ENCODE measurements around the gene MSLN.

The MSLN gene

DNA sequence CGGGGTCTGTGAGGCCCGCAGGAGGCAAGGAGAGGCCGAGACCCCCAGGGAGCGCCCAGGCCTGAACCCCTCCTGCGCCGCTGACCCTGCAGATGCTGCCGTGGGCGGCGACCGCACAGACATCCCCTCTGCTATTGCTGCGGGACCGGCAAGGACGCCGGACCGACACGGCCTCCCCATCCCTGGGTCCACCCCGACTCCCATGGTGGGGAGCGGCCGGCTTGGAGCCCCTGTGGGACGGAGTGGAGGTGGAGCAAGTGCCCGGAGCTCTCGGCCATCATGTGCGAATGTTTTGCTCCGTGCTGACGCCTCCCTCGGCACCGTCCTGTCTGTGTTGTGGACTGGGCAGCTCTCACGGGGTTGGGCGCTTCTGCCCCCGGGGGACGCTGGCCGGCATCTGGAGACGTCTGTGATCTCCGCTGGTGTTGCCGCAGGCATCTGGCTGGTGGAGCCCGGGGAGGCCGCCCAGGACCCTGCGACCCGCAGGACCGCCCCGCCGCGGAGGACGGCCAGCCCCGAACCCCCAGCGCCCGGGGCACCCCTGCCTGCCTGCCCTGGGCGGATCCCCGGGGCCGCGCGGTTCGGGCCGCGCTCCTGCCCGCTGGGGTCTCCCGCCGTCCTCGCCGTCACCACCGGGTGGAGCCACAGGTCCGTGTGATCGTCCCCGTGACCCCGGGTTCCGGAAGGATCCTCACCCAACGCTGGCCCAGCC lies 52.8 kb downstream of the MSLN start:
- WGBS, 2 experiments = 26% methylated on average over 67 of the region's 67 CpGs
- Histone ChIP-seq H3K4me1 (ENCODE audit: control insufficient read depth, insufficient read depth, low read length) (no peaks in the 10 kb centered on the region), H3K36me3 (ENCODE audit: control insufficient read depth, insufficient read depth, low read length) (no peaks in the 10 kb centered on the region), H3K27me3 (ENCODE audit: control insufficient read depth, insufficient read depth, low read length, poor library complexity, severe bottlenecking) (peaks cover 71% of the 10 kb centered on the region), H3K9me3 (ENCODE audit: control insufficient read depth, low read length) (no peaks in the 10 kb centered on the region), H3K27ac (ENCODE audit: insufficient read depth, low read depth, low read length, poor library complexity, severe bottlenecking) (no peak overlapping the region), H3K4me3 (ENCODE audit: insufficient read depth, low read depth, low read length) (no peak overlapping the region)

DNA sequence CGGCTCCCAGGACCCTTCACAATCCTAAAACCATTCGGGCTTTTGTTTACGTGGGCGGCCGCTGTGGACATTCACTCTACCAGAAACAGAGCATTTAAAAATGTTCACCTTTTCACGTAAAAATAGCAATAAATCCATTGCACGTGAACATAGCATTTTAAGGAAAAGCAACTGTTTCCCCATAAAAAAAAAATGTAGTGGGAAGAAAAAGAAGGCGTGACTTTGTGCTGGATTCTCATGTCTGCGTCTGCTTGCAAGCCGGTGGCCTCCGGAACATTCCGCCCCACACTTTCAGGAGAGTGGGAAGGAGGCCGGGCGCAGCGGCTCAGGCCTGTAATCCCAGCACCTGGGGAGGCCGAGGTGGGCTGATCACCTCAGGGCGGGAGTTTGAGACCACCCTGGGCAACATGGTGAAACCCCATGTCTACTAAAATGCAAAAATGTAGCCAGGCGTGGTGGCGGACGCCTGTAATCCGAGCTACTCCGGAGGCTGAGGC lies 53.4 kb downstream of the MSLN start:
- Histone ChIP-seq H3K27me3 (ENCODE audit: control insufficient read depth, insufficient read depth, low read length, poor library complexity, severe bottlenecking) (peaks cover 71% of the 10 kb centered on the region), H3K36me3 (ENCODE audit: control insufficient read depth, insufficient read depth, low read length) (no peaks in the 10 kb centered on the region), H3K4me1 (ENCODE audit: control insufficient read depth, insufficient read depth, low read length) (no peaks in the 10 kb centered on the region), H3K27ac (ENCODE audit: insufficient read depth, low read depth, low read length, poor library complexity, severe bottlenecking) (no peak overlapping the region), H3K4me3 (ENCODE audit: insufficient read depth, low read depth, low read length) (no peak overlapping the region), H3K9me3 (ENCODE audit: control insufficient read depth, low read length) (no peaks in the 10 kb centered on the region)
- WGBS, 2 experiments = 67 to 68% methylated on average over 22 of the region's 22 CpGs

DNA sequence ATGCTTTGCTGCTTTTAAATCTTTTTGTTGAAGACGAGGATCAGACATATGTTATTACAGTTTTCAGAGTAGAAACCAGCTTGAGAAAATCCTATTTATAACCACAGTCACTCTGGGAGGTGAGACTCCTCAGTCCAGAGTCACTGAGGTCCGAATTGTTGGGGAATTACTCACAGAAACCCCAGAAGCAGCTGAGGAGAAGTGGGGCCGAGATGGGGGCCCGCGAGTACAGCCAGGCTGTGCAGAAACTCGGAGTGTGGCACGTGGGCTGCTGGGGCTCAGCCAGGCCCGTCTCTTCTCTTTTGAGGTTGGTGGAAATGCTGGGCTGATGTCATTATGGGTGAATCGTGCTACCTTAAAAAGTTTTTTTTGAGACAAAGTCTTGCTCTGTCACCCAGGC lies 54.4 kb downstream of the MSLN start:
- WGBS, 2 experiments = 96% methylated on average over 9 of the region's 9 CpGs
- Histone ChIP-seq H3K36me3 (ENCODE audit: control insufficient read depth, insufficient read depth, low read length) (no peaks in the 10 kb centered on the region), H3K4me3 (ENCODE audit: insufficient read depth, low read depth, low read length) (no peak overlapping the region), H3K4me1 (ENCODE audit: control insufficient read depth, insufficient read depth, low read length) (no peaks in the 10 kb centered on the region), H3K27me3 (ENCODE audit: control insufficient read depth, insufficient read depth, low read length, poor library complexity, severe bottlenecking) (peaks cover 72% of the 10 kb centered on the region), H3K27ac (ENCODE audit: insufficient read depth, low read depth, low read length, poor library complexity, severe bottlenecking) (no peak overlapping the region), H3K9me3 (ENCODE audit: control insufficient read depth, low read length) (no peaks in the 10 kb centered on the region)

DNA sequence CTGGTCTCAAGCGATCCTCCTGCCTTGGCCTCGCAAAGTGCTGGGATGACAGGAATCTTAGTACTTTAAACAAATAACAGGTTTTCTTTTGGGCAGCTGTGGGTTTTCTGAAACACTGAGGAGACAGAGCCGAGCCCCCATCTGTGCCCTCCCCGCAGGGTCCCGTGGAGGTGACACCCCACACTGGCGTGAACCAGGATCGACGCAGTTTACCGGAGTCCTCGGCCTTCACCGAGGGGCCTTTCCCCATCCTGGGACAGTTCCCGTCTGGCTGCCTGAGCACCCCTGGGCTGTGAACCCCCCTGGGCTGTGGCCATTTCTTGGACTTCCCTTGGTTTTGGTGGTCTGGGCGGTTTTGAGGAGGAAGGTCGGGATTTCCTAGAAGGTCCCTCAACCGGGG lies 55.3 kb downstream of the MSLN start:
- H3K4me1 ChIP-seq (ENCODE audit: control insufficient read depth, insufficient read depth, low read length) = no peaks in the 10 kb centered on the region
- no peaks in the 10 kb centered on the region for H3K36me3 ChIP-seq (ENCODE audit: control insufficient read depth, insufficient read depth, low read length)
- no peak overlapping the region for H3K27ac ChIP-seq (ENCODE audit: insufficient read depth, low read depth, low read length, poor library complexity, severe bottlenecking)
- 94 to 95% methylated on average over 15 of the region's 15 CpGs for WGBS, 2 experiments
- no peak overlapping the region for H3K4me3 ChIP-seq (ENCODE audit: insufficient read depth, low read depth, low read length)
- H3K27me3 ChIP-seq (ENCODE audit: control insufficient read depth, insufficient read depth, low read length, poor library complexity, severe bottlenecking) = peaks cover 73% of the 10 kb centered on the region
- H3K9me3 ChIP-seq (ENCODE audit: control insufficient read depth, low read length) = no peaks in the 10 kb centered on the region

DNA sequence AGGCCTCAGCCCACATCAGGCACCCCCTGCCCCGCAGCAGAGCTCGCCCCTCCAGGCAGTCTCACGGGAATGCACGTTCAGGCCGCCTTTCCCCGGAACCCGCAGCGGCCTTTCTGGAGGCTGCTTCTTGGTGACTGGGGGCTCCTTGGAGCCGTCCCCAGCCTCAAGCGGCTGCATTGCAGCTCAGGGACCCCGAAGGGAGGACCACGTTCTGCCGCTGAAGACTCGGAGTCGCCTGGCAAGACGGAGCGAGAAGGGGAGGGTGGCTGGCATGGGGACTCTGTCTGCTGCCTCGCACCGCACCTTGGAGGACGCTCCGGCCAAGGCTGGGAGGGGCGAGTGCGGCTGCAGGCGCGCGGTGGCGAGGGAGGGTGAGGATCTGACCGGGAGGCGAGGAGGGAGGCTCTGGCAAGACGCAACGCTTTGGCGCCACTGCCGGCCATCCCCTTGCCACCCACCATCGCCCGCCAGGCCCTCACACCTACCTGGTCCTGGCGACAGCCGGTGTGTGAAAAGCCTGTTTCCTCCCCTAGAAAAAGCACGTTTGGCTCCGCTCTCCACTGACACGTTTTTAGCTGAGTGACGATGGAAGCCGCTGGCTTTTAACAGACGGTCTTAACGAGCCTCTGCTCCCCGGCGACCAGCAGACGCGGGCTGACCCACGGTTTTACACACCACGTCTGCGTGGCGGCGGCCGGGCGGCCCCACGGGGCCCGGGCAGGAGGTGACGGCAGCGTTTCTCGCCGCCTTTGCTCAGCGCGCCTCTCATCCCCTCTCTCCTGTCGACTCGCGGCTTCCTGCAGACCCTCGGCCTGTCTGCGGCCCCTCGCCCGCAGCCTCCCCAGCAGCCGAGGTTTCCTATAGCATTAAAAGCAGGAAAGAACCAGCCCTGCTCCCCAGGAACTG lies 56.7 kb downstream of the MSLN start:
- no peaks in the 10 kb centered on the region for H3K4me1 ChIP-seq (ENCODE audit: control insufficient read depth, insufficient read depth, low read length)
- no peak overlapping the region for H3K27ac ChIP-seq (ENCODE audit: insufficient read depth, low read depth, low read length, poor library complexity, severe bottlenecking)
- WGBS, 2 experiments = 94% methylated on average over 71 of the region's 71 CpGs
- H3K9me3 ChIP-seq (ENCODE audit: control insufficient read depth, low read length) = no peaks in the 10 kb centered on the region
- no peak overlapping the region for H3K4me3 ChIP-seq (ENCODE audit: insufficient read depth, low read depth, low read length)
- peaks cover 80% of the 10 kb centered on the region for H3K27me3 ChIP-seq (ENCODE audit: control insufficient read depth, insufficient read depth, low read length, poor library complexity, severe bottlenecking)
- H3K36me3 ChIP-seq (ENCODE audit: control insufficient read depth, insufficient read depth, low read length) = no peaks in the 10 kb centered on the region

DNA sequence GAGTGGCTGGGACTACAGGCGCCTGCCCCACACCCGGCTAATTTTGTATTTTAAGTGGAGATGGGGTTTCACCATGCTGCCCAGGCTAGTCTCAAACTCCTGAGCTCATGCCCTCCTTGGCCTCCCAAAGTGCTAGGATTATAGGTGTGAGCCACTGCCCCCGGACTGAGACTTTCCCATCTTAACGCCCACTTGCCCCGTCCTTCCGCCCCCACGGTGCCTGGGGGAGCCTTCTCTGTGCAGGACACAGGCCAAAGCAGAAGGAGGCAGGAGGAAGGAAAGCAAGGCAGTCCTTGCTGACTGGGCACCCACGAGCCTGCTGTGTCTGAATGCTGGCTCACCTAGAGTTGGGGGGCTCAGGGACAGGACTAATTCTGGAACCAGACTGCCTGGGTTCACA lies 57.6 kb downstream of the MSLN start:
- WGBS, 2 experiments = 94 to 96% methylated on average over 8 of the region's 8 CpGs
- Histone ChIP-seq H3K9me3 (ENCODE audit: control insufficient read depth, low read length) (no peaks in the 10 kb centered on the region), H3K36me3 (ENCODE audit: control insufficient read depth, insufficient read depth, low read length) (no peaks in the 10 kb centered on the region), H3K4me1 (ENCODE audit: control insufficient read depth, insufficient read depth, low read length) (no peaks in the 10 kb centered on the region), H3K27ac (ENCODE audit: insufficient read depth, low read depth, low read length, poor library complexity, severe bottlenecking) (no peak overlapping the region), H3K4me3 (ENCODE audit: insufficient read depth, low read depth, low read length) (no peak overlapping the region), H3K27me3 (ENCODE audit: control insufficient read depth, insufficient read depth, low read length, poor library complexity, severe bottlenecking) (peaks cover 79% of the 10 kb centered on the region)
